Spleen (tissue), 7 donors: ENCODE data around the gene TRIM63.

Experiments
- POLR2A ChIP-seq, 3 donors: fragments of 450-650 bp; IDR thresholded peaks; one replicate each; pipeline ENCODE4 v1.5.1; 2017; ENCODE audit warnings: antibody characterized with exemption in 3 of 3, mild to moderate bottlenecking in 1 of 3
- TF ChIP-seq, protein P1 (sequence below), 11 experiments: fragments of 200-600 bp in 7 of 11; fragments of 450-650 bp in 4 of 11; sonication (generic) in 4 of 11; IDR thresholded peaks in 8 of 11; conservative IDR thresholded peaks in 3 of 11; 1 replicate in 7 of 11; 2 replicates in 4 of 11; pipeline versions ENCODE4 v1.4.0 to v1.8.0; 2016 to 2021; ENCODE audit warnings: antibody characterized with exemption in 11 of 11, inconsistent platforms in 4 of 11, mild to moderate bottlenecking in 1 of 11
- donor health status: DM: no; HTN: no; CAD: no; lungs with moderate emphysema.
- donor health status: DM: no; HTN: no; CAD: no.
- donor health status: DM: no; HTN: no; CAD: no.

DNA sequence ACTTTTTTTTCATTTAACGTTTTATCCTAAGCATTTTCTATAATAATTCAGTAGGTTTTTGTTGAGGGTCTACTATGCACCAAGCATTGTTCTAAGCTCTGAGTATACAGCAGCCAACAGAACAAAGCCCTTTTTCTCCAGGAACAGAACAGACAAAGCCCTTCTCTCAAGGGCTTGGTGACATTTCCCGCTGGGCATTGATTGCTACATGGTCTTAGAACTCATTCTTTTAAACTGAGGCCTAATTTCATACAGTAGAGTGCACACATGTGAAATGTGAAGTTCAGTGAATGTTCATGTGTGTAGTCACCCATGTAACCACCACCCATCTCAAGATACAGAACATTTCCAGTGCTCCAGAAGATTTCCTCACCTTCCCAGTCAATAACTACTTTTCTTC lies 29.0 kb upstream of the TRIM63 start:
- TF ChIP-seq, protein P1, sequence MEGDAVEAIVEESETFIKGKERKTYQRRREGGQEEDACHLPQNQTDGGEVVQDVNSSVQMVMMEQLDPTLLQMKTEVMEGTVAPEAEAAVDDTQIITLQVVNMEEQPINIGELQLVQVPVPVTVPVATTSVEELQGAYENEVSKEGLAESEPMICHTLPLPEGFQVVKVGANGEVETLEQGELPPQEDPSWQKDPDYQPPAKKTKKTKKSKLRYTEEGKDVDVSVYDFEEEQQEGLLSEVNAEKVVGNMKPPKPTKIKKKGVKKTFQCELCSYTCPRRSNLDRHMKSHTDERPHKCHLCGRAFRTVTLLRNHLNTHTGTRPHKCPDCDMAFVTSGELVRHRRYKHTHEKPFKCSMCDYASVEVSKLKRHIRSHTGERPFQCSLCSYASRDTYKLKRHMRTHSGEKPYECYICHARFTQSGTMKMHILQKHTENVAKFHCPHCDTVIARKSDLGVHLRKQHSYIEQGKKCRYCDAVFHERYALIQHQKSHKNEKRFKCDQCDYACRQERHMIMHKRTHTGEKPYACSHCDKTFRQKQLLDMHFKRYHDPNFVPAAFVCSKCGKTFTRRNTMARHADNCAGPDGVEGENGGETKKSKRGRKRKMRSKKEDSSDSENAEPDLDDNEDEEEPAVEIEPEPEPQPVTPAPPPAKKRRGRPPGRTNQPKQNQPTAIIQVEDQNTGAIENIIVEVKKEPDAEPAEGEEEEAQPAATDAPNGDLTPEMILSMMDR (IDR thresholded peaks at IDR 0.05 in 8 of 11, conservative IDR thresholded peaks at IDR 0.05 in 3 of 11) = no peak
- no peak for TF ChIP-seq POLR2A (IDR thresholded peaks at IDR 0.05)
